Astrocyte (in vitro differentiated cells and primary cell): ENCODE results near the gene HLTF.

Experiments
- EZH2 ChIP-seq: IDR thresholded peaks from 2 replicates; pipeline ENCODE4 v1.6.1; 2012; ENCODE audit warnings: mild to moderate bottlenecking, low read length, inconsistent platforms; ENCODE audit not compliant: insufficient read depth
- TF ChIP-seq, protein P1 (sequence below): IDR thresholded peaks from 2 replicates; pipeline ENCODE4 v1.5.1; 2011; ENCODE audit warnings: low read depth, mild to moderate bottlenecking, inconsistent platforms, low read length, moderate library complexity; ENCODE audit not compliant: insufficient read depth

- TF ChIP-seq, protein P1, sequence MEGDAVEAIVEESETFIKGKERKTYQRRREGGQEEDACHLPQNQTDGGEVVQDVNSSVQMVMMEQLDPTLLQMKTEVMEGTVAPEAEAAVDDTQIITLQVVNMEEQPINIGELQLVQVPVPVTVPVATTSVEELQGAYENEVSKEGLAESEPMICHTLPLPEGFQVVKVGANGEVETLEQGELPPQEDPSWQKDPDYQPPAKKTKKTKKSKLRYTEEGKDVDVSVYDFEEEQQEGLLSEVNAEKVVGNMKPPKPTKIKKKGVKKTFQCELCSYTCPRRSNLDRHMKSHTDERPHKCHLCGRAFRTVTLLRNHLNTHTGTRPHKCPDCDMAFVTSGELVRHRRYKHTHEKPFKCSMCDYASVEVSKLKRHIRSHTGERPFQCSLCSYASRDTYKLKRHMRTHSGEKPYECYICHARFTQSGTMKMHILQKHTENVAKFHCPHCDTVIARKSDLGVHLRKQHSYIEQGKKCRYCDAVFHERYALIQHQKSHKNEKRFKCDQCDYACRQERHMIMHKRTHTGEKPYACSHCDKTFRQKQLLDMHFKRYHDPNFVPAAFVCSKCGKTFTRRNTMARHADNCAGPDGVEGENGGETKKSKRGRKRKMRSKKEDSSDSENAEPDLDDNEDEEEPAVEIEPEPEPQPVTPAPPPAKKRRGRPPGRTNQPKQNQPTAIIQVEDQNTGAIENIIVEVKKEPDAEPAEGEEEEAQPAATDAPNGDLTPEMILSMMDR: no peak
- TF ChIP-seq EZH2: no peak
Measured at GRCh38 chr3:149007567-149008257, 78.6 kb downstream of the HLTF start.
